ENCODE data around the gene PIAS1.

PIAS1 gene

DNA sequence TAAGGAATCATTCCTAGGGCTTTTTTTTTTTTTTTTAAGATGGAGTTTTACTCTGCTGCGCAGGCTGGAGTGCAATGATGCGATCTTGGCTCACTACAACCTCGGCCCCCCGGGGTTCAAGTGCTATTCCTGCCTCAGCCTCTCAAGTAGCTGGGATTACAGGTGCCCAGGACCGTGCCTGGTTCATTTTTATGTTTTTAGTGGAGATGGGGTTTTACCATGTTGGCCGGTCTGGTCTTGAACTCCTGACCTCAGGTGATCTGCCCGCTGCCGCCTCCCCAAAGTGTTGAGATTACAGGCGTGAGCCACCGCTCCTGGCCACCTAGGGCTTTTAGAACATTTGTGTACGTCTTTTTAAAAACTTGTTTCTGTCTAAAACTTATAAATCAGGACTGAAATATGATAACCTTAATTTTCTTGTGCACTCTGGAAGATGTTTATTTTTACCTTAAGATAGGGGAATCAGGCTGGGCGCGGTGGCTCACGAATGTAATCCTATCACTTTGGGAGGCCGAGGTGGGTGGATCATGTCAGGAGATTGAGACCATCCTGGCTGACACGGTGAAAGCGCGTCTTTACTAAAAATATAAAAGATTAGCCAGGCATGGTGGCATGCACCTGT lies 21.8 kb downstream of the PIAS1 start:
- Histone ChIP-seq H3K4me1 (ENCODE audit: control insufficient read depth, low read depth, low read length) (peaks cover 9% of the 10 kb centered on the region), H3K36me3 (ENCODE audit: control insufficient read depth, low read depth, low read length) (no peaks in the 10 kb centered on the region), H3K9me3 (ENCODE audit: control insufficient read depth, low read depth, low read length) (no peaks in the 10 kb centered on the region), H3K27ac (ENCODE audit: low read length) (no peak overlapping the region), H3K9ac (ENCODE audit: low read length) (no peak overlapping the region), H3K27me3 (ENCODE audit: control insufficient read depth, insufficient read depth, low read length) (no peaks in the 10 kb centered on the region), H3K4me3 (ENCODE audit: low read length) (no peak overlapping the region)

DNA sequence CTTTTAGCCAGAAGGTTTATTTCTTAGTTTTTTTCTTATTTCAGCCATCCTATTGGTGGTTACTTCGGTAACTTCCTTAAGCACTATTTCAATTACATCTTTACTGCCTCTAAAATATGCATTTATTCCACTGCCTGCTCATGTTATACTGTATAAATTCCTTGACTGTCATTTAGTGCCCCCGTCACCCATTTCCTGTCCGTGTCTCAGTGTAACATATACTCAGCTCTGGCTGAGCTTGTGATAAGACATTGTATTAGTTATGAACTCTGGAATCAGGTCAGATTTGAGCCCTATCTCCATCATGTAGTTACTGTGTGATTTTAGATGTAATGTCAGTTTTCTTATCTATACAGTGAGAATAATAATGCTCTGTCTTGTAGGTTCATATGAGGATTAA lies 24.2 kb downstream of the PIAS1 start:
- H3K36me3 ChIP-seq (ENCODE audit: control insufficient read depth, low read depth, low read length) = no peaks in the 10 kb centered on the region
- no peak overlapping the region for H3K27ac ChIP-seq (ENCODE audit: low read length)
- H3K9ac ChIP-seq (ENCODE audit: low read length) = no peak overlapping the region
- H3K27me3 ChIP-seq (ENCODE audit: control insufficient read depth, insufficient read depth, low read length) = no peaks in the 10 kb centered on the region
- H3K4me3 ChIP-seq (ENCODE audit: low read length) = no peak overlapping the region
- no peaks in the 10 kb centered on the region for H3K9me3 ChIP-seq (ENCODE audit: control insufficient read depth, low read depth, low read length)
- H3K4me1 ChIP-seq (ENCODE audit: control insufficient read depth, low read depth, low read length) = peaks cover 16% of the 10 kb centered on the region

DNA sequence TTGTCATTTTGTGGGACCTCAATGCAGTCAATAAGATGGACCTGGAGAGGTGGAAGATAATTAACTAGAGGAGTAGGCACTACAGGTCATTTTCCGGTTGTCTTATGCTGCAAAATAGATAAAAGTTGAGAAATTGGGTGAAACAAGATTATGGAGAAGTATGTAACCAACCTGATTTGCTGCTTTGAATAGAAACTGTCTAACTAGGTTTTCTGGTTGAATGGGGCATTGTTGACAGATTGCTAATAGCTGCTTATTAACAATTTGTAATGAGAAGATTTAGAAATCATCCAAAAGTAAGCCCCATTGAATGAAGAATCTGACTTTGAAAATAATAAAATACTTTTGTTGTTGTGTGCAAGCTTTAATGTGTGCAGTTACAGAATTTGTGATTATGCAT lies 26.2 kb downstream of the PIAS1 start:
- no peak overlapping the region for H3K9ac ChIP-seq (ENCODE audit: low read length)
- no peaks in the 10 kb centered on the region for H3K27me3 ChIP-seq (ENCODE audit: control insufficient read depth, insufficient read depth, low read length)
- H3K36me3 ChIP-seq (ENCODE audit: control insufficient read depth, low read depth, low read length) = no peaks in the 10 kb centered on the region
- H3K9me3 ChIP-seq (ENCODE audit: control insufficient read depth, low read depth, low read length) = no peaks in the 10 kb centered on the region
- H3K4me1 ChIP-seq (ENCODE audit: control insufficient read depth, low read depth, low read length) = peaks cover 23% of the 10 kb centered on the region
- H3K4me3 ChIP-seq (ENCODE audit: low read length) = no peak overlapping the region
- no peak overlapping the region for H3K27ac ChIP-seq (ENCODE audit: low read length)

DNA sequence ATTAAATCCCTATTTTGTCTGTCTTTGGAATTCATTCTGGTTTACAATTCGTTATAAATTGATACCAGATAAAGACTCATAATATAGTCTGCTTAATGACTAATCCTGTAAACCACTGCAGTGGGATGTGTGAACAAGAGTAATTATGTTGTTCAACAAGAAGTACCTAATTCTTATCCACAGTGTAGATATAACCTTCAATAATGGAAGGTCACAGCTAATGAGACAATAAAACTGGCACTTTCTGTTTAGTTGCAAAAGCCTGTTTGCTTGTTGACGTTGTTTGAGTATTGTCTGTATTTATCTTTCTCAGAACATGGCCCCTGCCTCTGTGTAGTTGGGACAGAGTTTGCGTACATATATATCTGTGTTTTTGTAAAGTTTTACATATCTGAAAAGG lies 26.7 kb downstream of the PIAS1 start:
- H3K36me3 ChIP-seq (ENCODE audit: control insufficient read depth, low read depth, low read length) = no peaks in the 10 kb centered on the region
- no peaks in the 10 kb centered on the region for H3K9me3 ChIP-seq (ENCODE audit: control insufficient read depth, low read depth, low read length)
- no peaks in the 10 kb centered on the region for H3K27me3 ChIP-seq (ENCODE audit: control insufficient read depth, insufficient read depth, low read length)
- peaks cover 23% of the 10 kb centered on the region for H3K4me1 ChIP-seq (ENCODE audit: control insufficient read depth, low read depth, low read length)
- H3K27ac ChIP-seq (ENCODE audit: low read length) = no peak overlapping the region
- no peak overlapping the region for H3K4me3 ChIP-seq (ENCODE audit: low read length)
- no peak overlapping the region for H3K9ac ChIP-seq (ENCODE audit: low read length)

DNA sequence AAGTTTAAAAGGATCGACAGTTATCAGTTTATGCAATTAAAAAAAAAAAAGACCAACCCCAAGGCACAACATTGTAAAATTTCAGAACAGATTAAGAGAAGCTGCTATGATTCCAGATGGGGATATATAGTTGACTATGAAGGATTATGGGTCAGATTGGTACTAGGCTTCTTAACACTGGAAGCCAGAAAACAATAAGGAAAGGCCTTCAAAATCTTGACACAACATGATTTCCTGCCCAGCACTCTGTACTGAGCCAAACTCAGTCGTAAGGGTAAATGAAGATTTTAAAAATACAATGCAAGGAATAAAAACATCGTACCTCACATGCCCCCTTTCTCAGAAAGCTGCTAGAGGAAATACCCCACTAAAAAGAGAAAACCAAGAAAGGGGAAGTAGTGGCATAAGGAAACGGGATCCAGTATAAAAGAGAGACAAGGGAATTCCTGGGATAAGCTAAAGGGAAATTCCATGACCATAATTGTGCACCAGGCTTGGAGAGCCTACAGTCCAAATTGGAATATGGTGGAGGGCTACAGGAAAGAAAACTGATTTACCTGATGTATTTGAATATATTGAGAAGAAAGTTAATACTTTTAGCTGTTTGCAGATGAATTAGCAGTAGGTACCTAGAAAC lies 27.9 kb downstream of the PIAS1 start:
- no peak overlapping the region for H3K9ac ChIP-seq (ENCODE audit: low read length)
- H3K36me3 ChIP-seq (ENCODE audit: control insufficient read depth, low read depth, low read length) = peaks cover 5% of the 10 kb centered on the region
- no peaks in the 10 kb centered on the region for H3K9me3 ChIP-seq (ENCODE audit: control insufficient read depth, low read depth, low read length)
- H3K4me1 ChIP-seq (ENCODE audit: control insufficient read depth, low read depth, low read length) = peaks cover 23% of the 10 kb centered on the region
- H3K4me3 ChIP-seq (ENCODE audit: low read length) = no peak overlapping the region
- H3K27me3 ChIP-seq (ENCODE audit: control insufficient read depth, insufficient read depth, low read length) = no peaks in the 10 kb centered on the region
- no peak overlapping the region for H3K27ac ChIP-seq (ENCODE audit: low read length)

DNA sequence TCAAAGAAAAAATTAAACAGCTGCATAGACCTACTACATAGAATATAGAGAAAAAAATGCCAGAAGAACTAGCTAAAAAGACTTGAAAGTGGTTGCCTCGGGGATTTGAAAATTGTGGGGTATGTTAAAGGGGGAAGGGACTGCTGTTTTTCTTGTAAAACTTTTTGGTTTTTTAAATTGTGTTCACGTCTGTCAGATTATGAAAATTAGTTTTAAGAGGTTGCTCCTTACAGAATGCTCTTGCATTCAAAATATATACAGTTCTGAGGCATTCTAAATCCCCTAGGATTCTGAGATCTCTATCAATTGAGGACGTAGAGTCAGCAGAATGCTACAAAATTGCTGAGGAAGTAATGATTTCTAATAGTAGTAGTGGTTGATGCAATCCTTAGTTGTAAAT lies 28.6 kb downstream of the PIAS1 start:
- no peaks in the 10 kb centered on the region for H3K9me3 ChIP-seq (ENCODE audit: control insufficient read depth, low read depth, low read length)
- no peaks in the 10 kb centered on the region for H3K27me3 ChIP-seq (ENCODE audit: control insufficient read depth, insufficient read depth, low read length)
- H3K27ac ChIP-seq (ENCODE audit: low read length) = no peak overlapping the region
- peaks cover 5% of the 10 kb centered on the region for H3K36me3 ChIP-seq (ENCODE audit: control insufficient read depth, low read depth, low read length)
- H3K4me1 ChIP-seq (ENCODE audit: control insufficient read depth, low read depth, low read length) = peaks cover 16% of the 10 kb centered on the region
- no peak overlapping the region for H3K4me3 ChIP-seq (ENCODE audit: low read length)
- no peak overlapping the region for H3K9ac ChIP-seq (ENCODE audit: low read length)

DNA sequence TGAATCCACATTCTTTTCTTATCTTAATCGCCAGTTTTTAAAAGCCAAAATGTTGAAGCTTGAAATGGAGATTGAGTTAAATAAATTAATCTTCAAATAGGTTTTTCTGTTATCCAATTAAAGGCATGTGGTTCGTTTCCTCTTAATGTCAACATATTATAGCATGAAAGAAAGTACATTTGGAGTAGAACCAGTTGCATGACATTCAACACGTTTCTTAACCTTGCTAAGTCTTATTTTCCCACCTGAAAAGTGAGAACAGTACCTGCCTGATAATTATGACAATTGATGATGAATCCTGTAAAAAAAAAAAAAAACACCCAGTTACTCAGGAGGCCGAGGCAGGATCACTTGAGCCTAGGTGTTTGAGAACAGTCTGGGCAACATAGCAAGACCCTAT lies 29.3 kb downstream of the PIAS1 start:
- Histone ChIP-seq H3K27me3 (ENCODE audit: control insufficient read depth, insufficient read depth, low read length) (no peaks in the 10 kb centered on the region), H3K36me3 (ENCODE audit: control insufficient read depth, low read depth, low read length) (peaks cover 9% of the 10 kb centered on the region), H3K9me3 (ENCODE audit: control insufficient read depth, low read depth, low read length) (no peaks in the 10 kb centered on the region), H3K27ac (ENCODE audit: low read length) (no peak overlapping the region), H3K9ac (ENCODE audit: low read length) (no peak overlapping the region), H3K4me1 (ENCODE audit: control insufficient read depth, low read depth, low read length) (peaks cover 14% of the 10 kb centered on the region), H3K4me3 (ENCODE audit: low read length) (no peak overlapping the region)

DNA sequence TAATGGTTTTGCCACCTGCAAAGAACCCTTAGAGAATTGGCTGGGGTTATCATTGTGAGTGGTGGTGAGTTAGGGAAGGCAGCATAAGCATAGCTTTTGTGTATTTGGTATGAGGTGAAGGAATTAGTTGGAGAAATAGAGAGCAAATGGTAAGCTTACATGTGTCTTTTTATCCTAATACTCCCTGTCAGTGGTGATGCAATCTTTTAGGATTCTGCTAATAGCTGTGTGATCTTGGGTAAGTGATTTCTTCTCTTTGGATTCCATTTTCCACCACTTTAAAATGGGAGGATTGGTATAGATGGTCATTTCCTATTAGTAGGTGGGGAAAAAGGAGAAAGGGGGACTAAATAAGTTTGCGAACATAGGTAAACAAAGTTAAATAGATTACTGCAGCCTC lies 30.9 kb downstream of the PIAS1 start:
- no peak overlapping the region for H3K4me3 ChIP-seq (ENCODE audit: low read length)
- no peaks in the 10 kb centered on the region for H3K9me3 ChIP-seq (ENCODE audit: control insufficient read depth, low read depth, low read length)
- peaks cover 9% of the 10 kb centered on the region for H3K36me3 ChIP-seq (ENCODE audit: control insufficient read depth, low read depth, low read length)
- H3K4me1 ChIP-seq (ENCODE audit: control insufficient read depth, low read depth, low read length) = peaks cover 14% of the 10 kb centered on the region
- H3K9ac ChIP-seq (ENCODE audit: low read length) = no peak overlapping the region
- H3K27me3 ChIP-seq (ENCODE audit: control insufficient read depth, insufficient read depth, low read length) = no peaks in the 10 kb centered on the region
- H3K27ac ChIP-seq (ENCODE audit: low read length) = no peak overlapping the region

DNA sequence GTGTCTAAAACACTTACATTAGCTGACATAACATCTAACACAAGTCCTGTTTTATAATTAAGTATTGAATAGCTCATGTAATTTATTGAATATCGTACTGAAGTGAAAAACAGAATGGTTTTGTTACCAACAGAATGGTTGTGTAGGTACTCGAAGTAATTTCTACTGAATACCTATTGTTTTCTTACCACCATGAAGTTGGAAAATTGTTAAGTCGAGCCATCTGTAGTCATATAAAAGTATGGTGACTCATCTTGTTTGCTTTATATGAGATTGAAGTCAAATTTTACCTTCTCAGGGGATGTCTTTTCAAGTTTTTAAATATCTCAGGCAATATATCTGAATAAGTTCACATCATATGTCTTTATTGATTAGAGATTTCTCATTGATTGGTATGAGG lies 37.6 kb downstream of the PIAS1 start:
- Histone ChIP-seq H3K4me1 (ENCODE audit: control insufficient read depth, low read depth, low read length) (no peaks in the 10 kb centered on the region), H3K27ac (ENCODE audit: low read length) (no peak overlapping the region), H3K27me3 (ENCODE audit: control insufficient read depth, insufficient read depth, low read length) (no peaks in the 10 kb centered on the region), H3K9ac (ENCODE audit: low read length) (no peak overlapping the region), H3K36me3 (ENCODE audit: control insufficient read depth, low read depth, low read length) (peaks cover 3% of the 10 kb centered on the region), H3K4me3 (ENCODE audit: low read length) (no peak overlapping the region), H3K9me3 (ENCODE audit: control insufficient read depth, low read depth, low read length) (peaks cover 2% of the 10 kb centered on the region)

DNA sequence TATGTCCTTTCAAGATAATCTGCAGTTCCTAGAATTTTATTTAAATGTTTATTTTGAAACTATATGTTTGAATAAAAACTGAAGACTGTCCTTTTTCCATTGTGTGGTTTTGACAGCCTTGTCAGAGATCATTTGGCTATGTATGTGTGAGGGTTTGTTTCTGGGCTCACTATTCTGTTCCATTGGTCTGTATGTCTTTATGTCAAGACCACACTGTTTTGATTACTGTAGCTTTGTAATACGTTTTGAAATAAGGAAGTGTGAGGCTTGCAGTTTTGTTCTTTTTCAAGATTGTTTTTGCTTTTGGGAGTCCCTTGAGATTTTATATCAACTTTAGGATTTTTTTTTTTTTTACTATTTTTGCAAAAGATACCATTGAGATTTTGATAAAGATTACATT lies 42.0 kb downstream of the PIAS1 start:
- Histone ChIP-seq H3K27ac (ENCODE audit: low read length) (no peak overlapping the region), H3K27me3 (ENCODE audit: control insufficient read depth, insufficient read depth, low read length) (no peaks in the 10 kb centered on the region), H3K9ac (ENCODE audit: low read length) (no peak overlapping the region), H3K36me3 (ENCODE audit: control insufficient read depth, low read depth, low read length) (no peaks in the 10 kb centered on the region), H3K4me3 (ENCODE audit: low read length) (no peak overlapping the region), H3K4me1 (ENCODE audit: control insufficient read depth, low read depth, low read length) (no peaks in the 10 kb centered on the region), H3K9me3 (ENCODE audit: control insufficient read depth, low read depth, low read length) (peaks cover 6% of the 10 kb centered on the region)

DNA sequence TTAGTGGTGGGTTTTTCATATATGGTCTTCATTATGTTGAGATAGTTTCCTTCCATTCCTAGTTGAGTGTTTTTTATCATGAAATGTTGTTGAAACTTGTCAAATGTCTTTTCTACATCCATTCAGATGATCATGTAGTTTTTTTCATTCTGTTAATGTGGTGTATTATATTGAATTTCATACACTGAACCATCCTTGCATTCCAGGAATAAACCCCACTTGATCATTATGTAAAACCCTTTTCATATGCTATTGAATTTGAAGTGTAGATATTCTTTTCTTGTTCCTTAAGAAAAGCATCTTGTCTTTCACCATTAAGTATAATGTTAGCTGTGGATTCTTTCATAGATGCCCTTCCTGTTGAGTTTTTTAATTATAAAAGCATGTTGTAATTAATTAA lies 42.9 kb downstream of the PIAS1 start:
- Histone ChIP-seq H3K4me1 (ENCODE audit: control insufficient read depth, low read depth, low read length) (no peaks in the 10 kb centered on the region), H3K36me3 (ENCODE audit: control insufficient read depth, low read depth, low read length) (no peaks in the 10 kb centered on the region), H3K4me3 (ENCODE audit: low read length) (no peak overlapping the region), H3K9me3 (ENCODE audit: control insufficient read depth, low read depth, low read length) (peaks cover 6% of the 10 kb centered on the region), H3K9ac (ENCODE audit: low read length) (no peak overlapping the region), H3K27me3 (ENCODE audit: control insufficient read depth, insufficient read depth, low read length) (no peaks in the 10 kb centered on the region), H3K27ac (ENCODE audit: low read length) (no peak overlapping the region)

DNA sequence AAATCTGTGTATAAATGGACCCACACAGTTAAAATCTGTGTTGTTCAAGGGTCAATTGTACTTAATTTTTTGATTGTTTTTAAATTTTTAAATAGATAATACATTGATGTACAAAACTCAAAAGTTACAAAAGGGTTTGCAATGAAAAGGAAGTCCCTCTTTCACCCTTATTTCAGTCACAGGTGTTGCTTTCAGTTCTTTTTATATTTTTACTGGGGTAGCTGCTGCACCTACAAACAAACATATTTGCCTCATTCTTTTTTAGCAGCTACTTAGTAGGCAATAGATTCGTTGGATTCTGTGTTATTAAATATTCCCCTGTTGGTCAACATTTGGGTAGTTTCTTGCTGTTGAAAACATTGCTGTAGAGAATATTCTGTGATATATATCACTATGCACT lies 44.4 kb downstream of the PIAS1 start:
- Histone ChIP-seq H3K36me3 (ENCODE audit: control insufficient read depth, low read depth, low read length) (no peaks in the 10 kb centered on the region), H3K4me1 (ENCODE audit: control insufficient read depth, low read depth, low read length) (no peaks in the 10 kb centered on the region), H3K4me3 (ENCODE audit: low read length) (no peak overlapping the region), H3K27ac (ENCODE audit: low read length) (no peak overlapping the region), H3K9me3 (ENCODE audit: control insufficient read depth, low read depth, low read length) (peaks cover 8% of the 10 kb centered on the region), H3K9ac (ENCODE audit: low read length) (no peak overlapping the region), H3K27me3 (ENCODE audit: control insufficient read depth, insufficient read depth, low read length) (no peaks in the 10 kb centered on the region)
